HG02571 (cell line): ENCODE measurements around the gene IFIH1.
A peak's percentile ranks its signal among the peaks of the same experiment; 100 is the strongest.

Experiments used
- ATAC-seq: cut with Tn5 transposase; IDR thresholded peaks from one replicate; pipeline ENCODE4 v1.9.1; 2021; ENCODE audit warnings: mild to moderate bottlenecking, moderate library complexity; ENCODE audit not compliant: unreplicated experiment

The IFIH1 gene

DNA sequence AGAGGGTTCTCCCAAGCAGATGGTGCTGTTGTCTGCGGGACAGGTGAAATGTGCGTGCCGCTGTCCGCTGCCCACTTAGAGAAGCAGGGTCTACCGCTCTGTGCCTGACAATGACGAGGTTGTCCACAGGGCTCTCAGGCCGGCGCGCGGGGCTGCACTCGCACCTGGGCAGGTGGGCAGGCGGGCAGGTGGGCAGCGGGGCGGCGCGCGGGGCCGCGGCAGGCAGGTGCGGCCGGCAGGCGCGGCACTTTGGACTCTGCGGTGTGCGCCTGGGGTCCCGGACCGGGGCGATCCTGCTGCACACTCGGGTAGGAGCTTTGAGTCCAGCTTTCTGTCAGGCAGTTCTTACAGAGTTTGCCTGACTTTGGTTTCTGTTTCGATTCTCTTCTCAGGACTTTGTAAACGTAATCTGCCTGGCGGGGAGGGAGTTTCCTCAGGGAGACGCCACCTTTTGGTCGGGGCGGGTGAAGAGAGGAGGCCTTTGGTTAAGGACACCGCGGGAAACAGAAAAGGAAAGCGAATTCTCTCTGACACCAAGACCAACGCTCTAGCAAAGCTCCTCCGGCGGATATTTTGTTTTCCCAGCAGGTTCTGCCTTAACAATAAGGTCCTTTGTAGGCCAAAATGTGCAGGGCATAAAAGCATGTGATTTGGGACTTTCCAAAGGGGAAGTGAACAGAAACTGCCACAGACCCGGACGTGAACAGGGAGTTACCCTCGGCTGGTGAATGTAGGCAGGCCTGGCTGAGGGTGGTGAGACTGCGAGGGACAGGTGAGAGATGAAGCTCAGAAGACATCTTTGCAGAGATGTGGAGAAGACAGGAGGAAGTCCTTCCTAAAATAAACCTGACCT, at the start of gene IFIH1:
IFIH1 (minus strand) TSS at position 357 of the 853 bp plus-strand sequence. CDS start 377 bp downstream, outside the sequence.
- peak; percentile 85 for ATAC-seq

DNA sequence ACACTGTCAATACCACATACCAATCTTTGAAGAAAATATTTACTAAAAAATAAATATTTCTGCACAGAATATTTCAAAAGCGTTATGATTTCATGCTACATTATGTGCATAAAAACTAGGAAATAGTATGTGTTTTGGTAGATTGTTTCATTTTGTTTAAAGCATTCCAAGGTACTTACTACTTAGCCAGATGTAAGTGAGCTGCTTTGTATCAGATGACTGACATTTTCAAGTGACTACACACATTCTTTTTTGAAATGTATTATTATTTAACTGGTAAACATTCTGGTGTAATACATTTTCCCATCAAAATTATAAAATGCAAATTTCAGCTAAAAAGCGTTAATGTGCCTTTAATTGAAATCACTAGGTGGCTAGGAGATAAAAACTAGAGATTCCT, 46.9 kb upstream of the IFIH1 start:
- ATAC-seq = no peak

GRCh38 chr2:162344617-162344950, 26.1 kb upstream of the IFIH1 start:
- ATAC-seq = no peak

DNA sequence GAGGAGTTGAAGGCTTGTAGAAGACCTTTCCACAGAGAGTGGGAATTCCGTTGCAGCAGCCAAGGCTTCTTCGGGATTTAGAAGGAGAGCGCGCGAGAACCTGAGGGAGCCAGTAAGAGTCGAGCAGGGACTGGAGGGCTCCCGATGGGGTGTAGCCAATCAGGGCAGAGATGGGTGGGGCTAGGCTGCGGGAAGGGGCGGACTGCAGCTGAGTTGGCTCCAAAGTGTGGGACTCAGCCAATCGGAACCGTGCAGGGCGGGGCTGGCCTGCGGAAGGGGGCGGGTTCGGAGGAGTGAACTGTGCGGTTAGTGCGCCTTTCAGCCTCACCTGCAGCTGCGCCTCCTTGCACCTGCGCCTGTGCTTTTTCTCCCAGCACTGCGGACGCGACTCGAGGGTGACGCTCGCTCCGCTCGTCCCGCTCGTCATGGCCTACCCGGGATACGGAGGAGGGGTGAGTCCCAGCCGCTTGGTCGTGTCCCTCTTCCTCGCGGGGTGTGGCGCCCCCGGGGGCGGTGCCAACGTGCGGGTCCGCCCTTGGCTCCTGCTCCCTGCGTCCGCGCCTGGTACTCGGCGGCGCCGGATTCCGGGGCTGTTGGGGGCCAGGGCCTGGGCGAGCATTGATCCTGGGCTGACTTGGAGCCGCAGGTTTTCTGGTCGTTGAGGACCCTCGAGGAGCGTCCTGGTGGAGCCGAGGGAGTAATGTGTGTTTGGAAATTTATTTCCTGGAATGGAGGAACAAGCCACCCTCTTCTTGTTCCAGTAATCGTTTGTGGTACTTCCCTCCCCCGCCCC, 25.5 kb upstream of the IFIH1 start, which contains the start of gene GCA:
GCA (plus strand) TSS at position 309 of the 793 bp plus-strand sequence; CDS start at position 426, 117 bp downstream.
- peak; percentile 99 for ATAC-seq

DNA sequence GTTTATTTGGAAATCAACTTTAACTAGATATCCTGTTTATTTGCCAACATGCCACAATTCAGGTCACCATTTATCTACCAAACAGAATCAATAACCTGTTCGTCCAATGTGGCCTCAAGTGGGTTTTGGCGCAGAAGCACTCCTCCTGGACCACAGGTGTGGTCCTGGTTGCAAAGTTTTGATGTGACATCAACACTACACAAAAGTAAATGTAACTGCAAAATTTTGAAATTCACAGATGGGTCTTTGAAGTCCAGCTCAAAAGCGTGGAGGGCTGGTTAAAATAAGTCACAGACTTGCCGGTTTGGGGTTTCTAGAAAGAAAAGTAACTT, 25.0 kb upstream of the IFIH1 start:
- no peak for ATAC-seq

GRCh38 chr2:162342841-162343240, 24.4 kb upstream of the IFIH1 start:
- no peak for ATAC-seq

- ATAC-seq = no peak
Measured at GRCh38 chr2:162342321-162342720, 23.8 kb upstream of the IFIH1 start.

DNA sequence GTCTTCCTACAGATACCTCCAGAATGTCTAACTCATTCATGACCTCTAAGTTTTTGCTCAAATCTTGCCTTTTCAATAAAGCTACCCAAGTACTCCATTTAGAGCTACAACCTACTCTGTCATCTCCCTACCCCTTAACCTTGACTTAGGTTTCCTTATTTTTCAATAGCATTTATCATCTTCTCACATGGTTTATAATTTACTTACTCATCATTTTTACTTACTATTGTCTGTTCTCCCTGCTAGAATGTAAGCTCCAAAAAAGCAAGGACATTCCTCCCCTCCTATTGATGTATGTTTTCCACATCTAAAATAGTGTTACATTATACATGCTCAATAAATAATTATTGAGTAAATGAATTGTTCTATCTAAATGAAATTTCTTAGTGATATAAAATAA, 22.3 kb upstream of the IFIH1 start:
- ATAC-seq = no peak

- ATAC-seq = no peak
Measured at GRCh38 chr2:162337868-162338267, 19.4 kb upstream of the IFIH1 start.

DNA sequence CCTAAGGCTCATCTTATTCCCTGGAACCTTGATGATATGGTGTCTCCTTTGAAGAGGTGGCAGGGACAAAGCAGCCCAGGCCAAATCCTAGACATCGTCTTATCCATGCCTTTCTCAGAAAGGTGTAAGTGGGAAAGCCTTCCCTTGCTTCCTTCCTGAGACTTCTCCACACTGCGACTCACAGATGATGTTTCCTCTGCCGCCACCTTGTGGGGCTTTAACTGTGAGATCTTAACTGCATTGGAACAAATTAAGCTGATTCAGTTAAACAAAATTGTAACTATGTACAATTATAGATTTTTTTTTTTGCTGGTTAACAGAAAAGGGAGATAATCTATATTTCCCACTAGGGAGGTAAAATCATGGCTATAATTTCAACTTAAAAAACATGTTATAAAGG, 15.5 kb upstream of the IFIH1 start:
- peak; percentile 60 for ATAC-seq

DNA sequence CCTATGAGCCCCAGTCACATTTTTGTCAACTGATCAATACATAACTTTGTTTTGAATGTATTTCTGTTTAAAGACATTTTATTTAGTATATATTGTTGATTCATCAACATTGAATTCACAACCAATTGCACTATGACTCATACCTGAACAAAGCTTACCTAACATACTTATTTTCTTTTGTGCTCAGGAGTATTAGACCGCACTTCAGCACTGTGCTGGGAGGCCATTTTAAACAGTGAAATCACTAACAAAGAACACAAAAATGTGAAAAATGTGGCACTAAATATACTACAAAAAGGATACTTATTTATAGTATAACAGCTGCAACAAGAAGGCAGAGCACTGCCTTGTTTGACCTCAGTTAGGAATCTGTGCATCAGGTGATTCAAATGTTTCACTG, 12.4 kb upstream of the IFIH1 start:
- no peak for ATAC-seq

DNA sequence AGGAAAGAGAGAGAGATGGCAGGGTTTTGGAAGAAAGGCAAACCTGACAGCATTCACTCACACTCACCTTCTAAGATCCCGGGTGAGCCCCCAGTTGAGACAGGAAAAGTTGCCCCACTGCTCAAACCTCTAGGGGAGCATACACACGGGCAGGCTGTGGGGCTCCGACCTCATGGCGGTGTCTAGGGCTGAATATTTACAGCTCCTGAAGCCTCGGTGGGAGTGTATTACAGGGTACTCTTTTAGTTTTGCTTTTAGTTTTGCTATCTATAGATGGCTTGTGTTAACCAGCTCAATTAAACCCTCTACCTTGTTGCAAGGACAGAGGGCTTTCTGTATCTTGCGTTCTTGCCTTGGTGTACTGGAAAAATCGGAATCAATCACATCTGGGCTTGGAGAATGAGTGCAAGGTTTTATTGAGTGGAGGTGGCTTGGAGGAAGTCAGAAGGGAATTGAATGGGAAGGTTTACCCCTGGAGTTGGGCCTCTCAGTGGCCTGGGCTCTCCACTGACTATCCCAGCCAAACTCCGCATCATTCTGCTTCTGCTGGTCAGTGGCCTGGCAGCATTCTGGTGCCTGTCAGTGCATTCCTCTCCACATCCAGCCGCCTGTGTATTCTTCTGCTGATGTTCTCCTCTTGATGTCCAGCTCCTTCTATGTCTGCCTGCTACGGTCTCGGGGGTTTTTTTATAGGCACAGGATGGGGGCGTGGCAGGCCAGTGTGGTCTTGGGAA, 10.1 kb upstream of the IFIH1 start:
- peak; percentile 86 for ATAC-seq

GRCh38 chr2:162327806-162328205, 9.3 kb upstream of the IFIH1 start:
- ATAC-seq = no peak

GRCh38 chr2:162327134-162327769, 8.8 kb upstream of the IFIH1 start:
- ATAC-seq = no peak

DNA sequence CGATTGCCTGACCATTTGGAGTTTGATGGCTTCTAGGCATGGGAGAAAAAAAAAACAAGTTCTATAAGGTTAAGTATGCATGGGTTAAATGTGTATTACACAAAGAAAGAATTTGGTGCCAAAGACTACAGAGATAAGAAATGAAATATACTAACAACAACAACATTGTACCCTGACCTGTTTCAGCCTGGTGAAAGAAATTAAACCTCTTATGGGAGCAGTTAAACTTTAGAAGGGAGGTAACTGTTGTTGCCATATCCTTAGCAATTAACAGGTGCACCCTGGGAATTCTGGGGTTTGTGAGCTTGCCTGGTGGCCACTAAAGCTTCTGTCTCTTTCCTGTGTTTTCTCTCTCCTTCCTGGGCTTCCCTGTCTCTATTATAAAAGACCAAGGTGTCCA, 6.5 kb upstream of the IFIH1 start:
- no peak for ATAC-seq

DNA sequence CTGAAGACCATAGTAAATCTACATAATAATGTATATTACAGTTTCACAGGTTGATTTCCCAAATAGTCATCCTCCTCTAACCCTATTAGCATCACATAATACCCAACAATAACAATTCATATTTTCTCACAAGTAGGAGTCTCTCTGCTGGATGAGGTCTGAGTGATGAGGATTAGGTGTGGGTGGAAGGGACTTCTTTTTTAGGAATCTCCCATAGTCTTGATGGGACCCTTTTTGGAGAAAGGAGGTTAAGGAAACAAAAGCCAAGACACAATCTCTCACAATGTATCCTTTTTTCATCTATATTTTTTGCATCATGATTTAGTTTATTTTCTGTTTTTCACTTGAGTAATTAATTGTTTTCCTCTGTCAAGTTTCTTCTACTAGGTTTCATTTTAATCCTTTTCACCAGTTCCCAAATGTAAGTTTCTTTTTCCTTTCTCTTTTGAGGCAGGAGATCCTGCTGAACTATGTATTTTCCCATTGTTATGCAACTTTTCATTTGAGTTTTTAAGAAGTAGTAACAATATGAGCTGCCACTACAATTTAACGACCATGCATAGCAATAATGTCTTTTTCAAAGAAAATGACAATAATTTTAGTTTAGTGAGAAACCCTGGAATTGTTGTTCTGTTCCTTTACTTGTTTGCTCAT, 2.5 kb upstream of the IFIH1 start:
- ATAC-seq = no peak

DNA sequence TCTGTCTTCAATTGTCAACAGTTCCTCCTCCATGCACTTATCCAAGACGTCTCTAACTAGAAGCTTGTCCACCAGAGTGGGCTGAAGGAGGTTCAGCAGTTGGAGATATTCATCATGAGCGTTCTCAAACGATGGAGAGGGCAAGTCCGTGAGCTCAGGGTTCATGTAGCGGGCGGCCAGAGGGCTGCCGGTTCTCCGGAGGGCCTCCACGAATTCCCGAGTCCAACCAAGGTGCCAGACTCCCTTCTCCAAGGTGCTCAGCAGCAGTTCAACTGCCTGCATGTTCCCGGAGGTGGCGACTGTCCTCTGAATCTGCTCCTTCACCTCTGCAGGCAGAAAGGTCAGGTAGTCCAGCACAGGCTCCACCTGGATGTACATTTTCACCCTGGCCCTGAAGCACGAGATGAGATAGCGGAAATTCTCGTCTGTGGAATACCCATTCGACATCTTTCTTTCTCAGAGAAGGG, 590 bp downstream of the IFIH1 start:
- ATAC-seq = peak; percentile 4

GRCh38 chr2:162317058-162317742, 1.3 kb downstream of the IFIH1 start:
- no peak for ATAC-seq

GRCh38 chr2:162316590-162316989, 1.9 kb downstream of the IFIH1 start:
- ATAC-seq = no peak

DNA sequence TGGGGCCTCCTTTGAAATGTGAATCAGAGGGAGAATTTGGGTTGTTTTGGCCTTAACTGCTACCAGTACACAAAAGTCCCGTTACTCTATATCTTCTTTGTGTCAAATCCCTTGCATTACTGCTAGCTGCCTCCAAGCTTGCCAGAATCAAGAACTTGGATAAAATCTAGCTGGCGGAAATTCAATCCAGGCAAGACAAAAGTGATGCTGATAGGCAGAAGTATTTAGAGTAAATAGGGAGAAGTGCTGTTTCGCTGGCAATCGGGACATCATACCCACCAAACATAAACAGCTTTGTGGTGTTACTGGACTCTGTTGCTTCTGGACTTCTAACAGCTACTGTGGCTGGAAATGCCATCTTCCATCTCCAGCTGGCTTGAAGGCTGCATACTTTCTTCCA, 2.5 kb downstream of the IFIH1 start:
- no peak for ATAC-seq
